ENCODE measurements around the gene SPEG. TPM values are rescaled to one million over a fixed set of nuclear protein-coding genes. Genes with fewer than 3 reads are reported as not detected.

Gene SPEG
- total RNA-seq, 1 donor from 2014 or later, result 71.2 TPM

DNA sequence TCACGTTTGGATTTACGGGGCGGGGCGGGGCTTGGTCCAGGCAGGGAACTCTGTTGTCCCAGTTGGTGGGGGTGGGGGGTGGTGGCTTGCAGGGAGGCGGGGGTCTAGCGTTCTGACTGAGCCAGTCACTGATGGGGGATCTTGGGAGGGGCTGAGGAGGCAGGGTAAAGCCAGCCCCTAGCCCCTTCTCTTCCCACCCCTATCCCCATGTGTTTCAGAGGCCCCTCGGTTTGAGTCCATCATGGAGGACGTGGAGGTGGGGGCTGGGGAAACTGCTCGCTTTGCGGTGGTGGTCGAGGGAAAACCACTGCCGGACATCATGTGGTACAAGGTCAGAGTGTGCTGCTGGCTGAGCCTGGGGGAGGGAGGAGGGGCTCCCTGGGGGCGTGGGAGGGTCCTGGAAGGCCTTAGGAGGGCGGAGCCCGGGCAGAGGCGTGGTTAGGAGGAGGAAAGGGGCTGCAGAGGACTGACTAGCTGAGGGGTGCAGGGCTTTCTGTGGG is 42.1 kb downstream of the SPEG start:
- no peak overlapping the region for H3K9ac ChIP-seq (ENCODE audit: low read length)
- TF ChIP-seq EZH2 (IDR thresholded peaks at IDR 0.05; ENCODE audit: insufficient read depth, low read length), result no peak
- TF ChIP-seq, protein P1, sequence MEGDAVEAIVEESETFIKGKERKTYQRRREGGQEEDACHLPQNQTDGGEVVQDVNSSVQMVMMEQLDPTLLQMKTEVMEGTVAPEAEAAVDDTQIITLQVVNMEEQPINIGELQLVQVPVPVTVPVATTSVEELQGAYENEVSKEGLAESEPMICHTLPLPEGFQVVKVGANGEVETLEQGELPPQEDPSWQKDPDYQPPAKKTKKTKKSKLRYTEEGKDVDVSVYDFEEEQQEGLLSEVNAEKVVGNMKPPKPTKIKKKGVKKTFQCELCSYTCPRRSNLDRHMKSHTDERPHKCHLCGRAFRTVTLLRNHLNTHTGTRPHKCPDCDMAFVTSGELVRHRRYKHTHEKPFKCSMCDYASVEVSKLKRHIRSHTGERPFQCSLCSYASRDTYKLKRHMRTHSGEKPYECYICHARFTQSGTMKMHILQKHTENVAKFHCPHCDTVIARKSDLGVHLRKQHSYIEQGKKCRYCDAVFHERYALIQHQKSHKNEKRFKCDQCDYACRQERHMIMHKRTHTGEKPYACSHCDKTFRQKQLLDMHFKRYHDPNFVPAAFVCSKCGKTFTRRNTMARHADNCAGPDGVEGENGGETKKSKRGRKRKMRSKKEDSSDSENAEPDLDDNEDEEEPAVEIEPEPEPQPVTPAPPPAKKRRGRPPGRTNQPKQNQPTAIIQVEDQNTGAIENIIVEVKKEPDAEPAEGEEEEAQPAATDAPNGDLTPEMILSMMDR (IDR thresholded peaks at IDR 0.05; ENCODE audit: insufficient read depth, low read depth, low read length), result no peak
- Mint-ChIP-seq H3K9me3 (ENCODE audit: unreplicated experiment) (no peaks in the 10 kb centered on the region), H3K4me1 (ENCODE audit: low read depth, unreplicated experiment) (peaks cover 7% of the 10 kb centered on the region), H3K36me3 (ENCODE audit: low read depth, unreplicated experiment) (peaks cover 26% of the 10 kb centered on the region), H3K4me3 (ENCODE audit: unreplicated experiment) (no peak overlapping the region), H3K27me3 (ENCODE audit: low read depth, unreplicated experiment) (peaks cover 21% of the 10 kb centered on the region), H3K27ac (ENCODE audit: unreplicated experiment) (no peak overlapping the region)
- H3K9me3 ChIP-seq (ENCODE audit: insufficient read depth, low read depth, low read length), result no peaks in the 10 kb centered on the region
- no peak overlapping the region for H2AFZ ChIP-seq (ENCODE audit: low read depth, low read length)
- H4K20me1 ChIP-seq (ENCODE audit: insufficient read depth, low read length), result peaks cover 1% of the 10 kb centered on the region
- H3K4me3 ChIP-seq (ENCODE audit: insufficient read depth, low read depth, low read length), result no peak overlapping the region
- no peaks in the 10 kb centered on the region for H3K79me2 ChIP-seq (ENCODE audit: insufficient read depth, low read length)
- no peak for FAIRE-seq
- H3K36me3 ChIP-seq (ENCODE audit: insufficient read depth, low read length), result peaks cover 7% of the 10 kb centered on the region
- H3K4me1 ChIP-seq (ENCODE audit: insufficient read depth, low read length), result peaks cover 5% of the 10 kb centered on the region
- no peaks in the 10 kb centered on the region for H3K27me3 ChIP-seq (ENCODE audit: insufficient read depth, low read length)
- DNase-seq (ENCODE audit: low read depth), result no peak
- peak overlapping the region; percentile 36 for H3K4me2 ChIP-seq (ENCODE audit: low read length)
- H3K27ac ChIP-seq (ENCODE audit: low read depth, low read length), result no peak overlapping the region

GRCh38 chr2:219477179-219477578 is 42.5 kb downstream of the SPEG start:
- H2AFZ ChIP-seq (ENCODE audit: low read depth, low read length), result no peak overlapping the region
- FAIRE-seq, result no peak

GRCh38 chr2:219477815-219478214 is 43.2 kb downstream of the SPEG start:
- Mint-ChIP-seq H3K27me3 (ENCODE audit: low read depth, unreplicated experiment) (peaks cover 31% of the 10 kb centered on the region), H3K4me3 (ENCODE audit: unreplicated experiment) (no peak overlapping the region), H3K4me1 (ENCODE audit: low read depth, unreplicated experiment) (peaks cover 7% of the 10 kb centered on the region), H3K27ac (ENCODE audit: unreplicated experiment) (no peak overlapping the region), H3K36me3 (ENCODE audit: low read depth, unreplicated experiment) (peaks cover 34% of the 10 kb centered on the region), H3K9me3 (ENCODE audit: unreplicated experiment) (no peaks in the 10 kb centered on the region)
- no peak overlapping the region for H3K4me3 ChIP-seq (ENCODE audit: insufficient read depth, low read depth, low read length)
- DNase-seq (ENCODE audit: low read depth) (no peak), FAIRE-seq (no peak)
- TF ChIP-seq EZH2 (IDR thresholded peaks at IDR 0.05; ENCODE audit: insufficient read depth, low read length), result no peak
- TF ChIP-seq, protein P1 (IDR thresholded peaks at IDR 0.05; ENCODE audit: insufficient read depth, low read depth, low read length), result no peak
- no peak overlapping the region for H3K9ac ChIP-seq (ENCODE audit: low read length)
- peaks cover 6% of the 10 kb centered on the region for H4K20me1 ChIP-seq (ENCODE audit: insufficient read depth, low read length)
- H3K36me3 ChIP-seq (ENCODE audit: insufficient read depth, low read length), result peaks cover 12% of the 10 kb centered on the region
- no peak overlapping the region for H3K27ac ChIP-seq (ENCODE audit: low read depth, low read length)
- no peak overlapping the region for H2AFZ ChIP-seq (ENCODE audit: low read depth, low read length)
- H3K27me3 ChIP-seq (ENCODE audit: insufficient read depth, low read length), result no peaks in the 10 kb centered on the region
- H3K4me2 ChIP-seq (ENCODE audit: low read length), result no peak overlapping the region
- no peaks in the 10 kb centered on the region for H3K9me3 ChIP-seq (ENCODE audit: insufficient read depth, low read depth, low read length)
- H3K4me1 ChIP-seq (ENCODE audit: insufficient read depth, low read length), result peaks cover 5% of the 10 kb centered on the region
- no peaks in the 10 kb centered on the region for H3K79me2 ChIP-seq (ENCODE audit: insufficient read depth, low read length)

More at GRCh38 chr2:219477179-219477578, 42.5 kb downstream of the SPEG start:
- Mint-ChIP-seq H3K9me3 (ENCODE audit: unreplicated experiment) (no peaks in the 10 kb centered on the region), H3K27me3 (ENCODE audit: low read depth, unreplicated experiment) (peaks cover 26% of the 10 kb centered on the region), H3K36me3 (ENCODE audit: low read depth, unreplicated experiment) (peaks cover 31% of the 10 kb centered on the region), H3K4me1 (ENCODE audit: low read depth, unreplicated experiment) (peaks cover 7% of the 10 kb centered on the region), H3K27ac (ENCODE audit: unreplicated experiment) (no peak overlapping the region), H3K4me3 (ENCODE audit: unreplicated experiment) (no peak overlapping the region)
- peaks cover 6% of the 10 kb centered on the region for H4K20me1 ChIP-seq (ENCODE audit: insufficient read depth, low read length)
- no peaks in the 10 kb centered on the region for H3K27me3 ChIP-seq (ENCODE audit: insufficient read depth, low read length)
- no peaks in the 10 kb centered on the region for H3K9me3 ChIP-seq (ENCODE audit: insufficient read depth, low read depth, low read length)
- H3K9ac ChIP-seq (ENCODE audit: low read length), result no peak overlapping the region
- DNase-seq (ENCODE audit: low read depth), result no peak
- H3K36me3 ChIP-seq (ENCODE audit: insufficient read depth, low read length), result peaks cover 12% of the 10 kb centered on the region
- H3K4me2 ChIP-seq (ENCODE audit: low read length), result no peak overlapping the region
- no peak overlapping the region for H3K27ac ChIP-seq (ENCODE audit: low read depth, low read length)
- no peaks in the 10 kb centered on the region for H3K79me2 ChIP-seq (ENCODE audit: insufficient read depth, low read length)
- peaks cover 5% of the 10 kb centered on the region for H3K4me1 ChIP-seq (ENCODE audit: insufficient read depth, low read length)
- TF ChIP-seq, protein P1 (IDR thresholded peaks at IDR 0.05; ENCODE audit: insufficient read depth, low read depth, low read length), result no peak
- TF ChIP-seq EZH2 (IDR thresholded peaks at IDR 0.05; ENCODE audit: insufficient read depth, low read length), result no peak
- H3K4me3 ChIP-seq (ENCODE audit: insufficient read depth, low read depth, low read length), result no peak overlapping the region
